Measurements from ENCODE around the gene ARGLU1. TPM values are rescaled to one million over a fixed set of nuclear protein-coding genes. Genes with fewer than 3 reads are reported as not detected.
"Not testable (repeated sequence)": the region's sequence is repeated elsewhere in the genome, so short reads cannot be mapped to it uniquely, and the experiment has no call there.

ARGLU1 gene, protein sequence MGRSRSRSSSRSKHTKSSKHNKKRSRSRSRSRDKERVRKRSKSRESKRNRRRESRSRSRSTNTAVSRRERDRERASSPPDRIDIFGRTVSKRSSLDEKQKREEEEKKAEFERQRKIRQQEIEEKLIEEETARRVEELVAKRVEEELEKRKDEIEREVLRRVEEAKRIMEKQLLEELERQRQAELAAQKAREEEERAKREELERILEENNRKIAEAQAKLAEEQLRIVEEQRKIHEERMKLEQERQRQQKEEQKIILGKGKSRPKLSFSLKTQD
- 63.4 and 89.4 TPM in 2 replicates for total RNA-seq (2014; rRNA removed; shearing (Covaris generic); ENCODE audit: low replicate concordance)

DNA sequence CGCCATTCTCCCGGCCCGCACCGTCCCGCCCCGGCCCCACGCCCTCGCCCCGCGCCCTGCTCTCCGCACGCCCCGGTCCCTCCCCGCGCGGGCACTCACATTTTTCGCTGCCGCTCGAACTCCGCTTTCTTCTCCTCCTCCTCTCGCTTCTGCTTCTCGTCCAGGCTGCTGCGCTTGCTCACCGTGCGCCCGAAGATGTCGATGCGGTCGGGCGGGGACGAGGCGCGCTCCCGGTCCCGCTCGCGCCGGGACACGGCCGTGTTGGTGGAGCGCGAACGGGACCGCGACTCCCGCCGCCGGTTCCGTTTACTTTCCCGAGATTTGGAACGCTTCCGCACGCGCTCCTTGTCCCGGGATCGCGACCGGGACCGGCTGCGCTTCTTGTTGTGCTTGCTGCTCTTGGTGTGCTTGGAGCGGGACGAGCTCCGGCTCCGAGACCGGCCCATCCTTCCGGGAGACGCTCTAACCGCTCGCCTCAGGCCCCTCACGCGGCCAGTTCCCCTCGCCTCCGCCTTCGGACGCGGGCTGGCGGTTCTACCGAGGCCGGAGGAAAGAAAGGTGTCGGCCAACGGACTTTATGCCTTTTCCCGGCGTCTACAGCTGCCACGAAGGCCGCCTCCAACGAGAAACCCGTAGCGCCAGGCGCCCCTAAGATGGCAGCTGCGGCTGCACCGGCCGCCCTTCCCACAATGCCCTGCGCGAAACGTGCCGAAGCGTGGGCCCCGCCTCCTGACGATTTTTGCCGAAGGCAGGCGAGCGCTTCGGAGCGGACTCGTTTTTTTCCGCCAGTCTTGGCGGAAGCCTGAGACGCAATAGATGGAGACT, at the start of gene ARGLU1:
TSS of gene ARGLU1 (minus strand) at position 664 of the 825 bp plus-strand sequence. CDS start at position 446, 218 bp downstream.
- H3K9me3 ChIP-seq: no peaks in the 10 kb centered on the region
- peaks cover 7% of the 10 kb centered on the region for H3K36me3 ChIP-seq
- H3K27me3 ChIP-seq: no peaks in the 10 kb centered on the region
- H3K4me3 ChIP-seq: peak within 1 kb of the TSS; percentile 96
- DNase-seq: peak; percentile 86

DNA sequence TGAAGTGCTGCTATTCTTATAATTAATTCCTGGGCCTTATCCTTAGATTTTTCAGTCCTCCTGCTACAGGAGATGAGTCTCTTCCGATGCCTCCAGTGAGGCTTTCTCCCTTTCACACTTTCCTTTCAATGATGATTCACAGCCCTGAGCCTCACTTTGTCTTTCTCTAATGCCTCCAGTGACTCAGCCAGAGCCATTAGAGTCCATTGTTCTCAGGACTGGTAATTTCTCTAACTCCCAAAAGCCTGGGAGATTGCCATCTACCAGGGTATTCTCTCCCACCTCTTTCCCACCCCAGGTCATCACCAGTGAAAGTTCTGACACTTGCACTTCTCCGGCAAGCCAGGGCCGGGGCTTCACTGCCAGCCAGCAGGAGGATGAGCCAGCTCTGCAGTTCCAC, 49.6 kb upstream of the ARGLU1 start:
- H3K36me3 ChIP-seq: no peaks in the 10 kb centered on the region

DNA sequence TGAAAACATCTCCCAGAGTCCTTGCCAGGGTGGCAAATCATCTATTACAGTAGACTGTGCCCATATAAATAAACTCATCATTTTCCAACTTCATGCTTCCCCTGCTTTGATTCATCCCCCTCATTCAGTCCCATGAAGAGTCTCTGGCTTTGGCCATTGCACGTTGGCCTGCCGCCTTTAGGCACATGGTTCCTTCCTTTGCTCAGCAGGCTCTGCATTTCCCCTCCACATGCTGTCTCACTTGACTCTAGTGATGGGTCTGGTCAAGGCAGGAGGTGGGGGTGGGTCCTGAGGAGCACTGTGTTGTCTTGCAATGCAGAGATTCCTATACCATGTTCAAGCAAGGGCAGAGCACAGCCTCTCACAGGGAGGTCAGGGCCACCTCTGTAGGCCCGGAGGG, 48.8 kb upstream of the ARGLU1 start:
- peak; percentile 78 for DNase-seq
- Histone ChIP-seq H3K36me3 (no peaks in the 10 kb centered on the region), H3K27me3 (peaks cover 11% of the 10 kb centered on the region)

More for the DNA sequence above, 49.6 kb upstream of the ARGLU1 start:
- no peaks in the 10 kb centered on the region for H3K9me3 ChIP-seq
- peaks cover 19% of the 10 kb centered on the region for H3K27me3 ChIP-seq
- H3K4me3 ChIP-seq: no peak overlapping the region
- DNase-seq: peak; percentile 48

DNA sequence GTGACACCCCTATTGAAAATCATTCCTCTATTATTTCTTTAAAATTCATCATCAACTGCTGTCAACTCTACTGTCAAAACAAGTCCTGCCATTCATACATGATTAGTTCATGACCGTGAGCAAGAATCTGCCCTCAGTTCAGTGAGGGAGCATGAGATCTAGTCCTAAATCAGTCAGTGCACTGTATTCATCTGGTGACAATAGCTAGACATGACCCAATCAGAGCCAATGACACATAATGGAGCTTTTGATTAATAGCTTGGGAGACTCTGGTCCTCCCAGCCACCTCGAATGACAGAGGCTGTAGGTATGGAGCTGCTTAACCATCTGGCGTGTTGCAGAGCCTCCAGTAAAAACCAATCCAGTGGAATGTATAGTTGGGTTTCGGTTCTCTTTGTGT, 46.9 kb upstream of the ARGLU1 start:
- Histone ChIP-seq H3K9me3 (peaks cover 3% of the 10 kb centered on the region; the same call in 1 of the 2 replicates), H3K27me3 (no peaks in the 10 kb centered on the region), H3K4me3 (no peak overlapping the region), H3K36me3 (no peaks in the 10 kb centered on the region)
- no peak for DNase-seq

More for the DNA sequence above, 48.8 kb upstream of the ARGLU1 start:
- no peak overlapping the region for H3K4me3 ChIP-seq
- H3K9me3 ChIP-seq: no peaks in the 10 kb centered on the region

DNA sequence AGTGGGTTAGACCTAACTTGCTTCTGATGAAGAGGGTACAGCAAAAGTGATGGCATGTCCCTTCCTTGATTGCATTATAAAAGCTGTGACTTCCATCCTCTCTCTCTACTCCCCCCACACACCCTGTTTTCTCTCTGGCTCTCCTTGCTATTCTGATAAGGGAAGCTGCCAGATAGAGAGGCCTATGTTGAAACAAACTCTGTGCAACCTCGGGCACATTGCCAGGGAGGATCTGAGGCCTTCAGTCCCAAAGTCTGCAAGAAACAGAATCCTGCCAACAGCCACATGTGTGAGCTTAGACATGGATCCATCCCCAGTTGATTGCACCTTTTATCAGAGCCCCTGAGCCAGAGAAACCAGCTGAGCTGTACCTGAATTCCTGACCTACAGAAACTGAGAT, 44.8 kb upstream of the ARGLU1 start:
- H3K36me3 ChIP-seq: no peaks in the 10 kb centered on the region
- no peak for DNase-seq

DNA sequence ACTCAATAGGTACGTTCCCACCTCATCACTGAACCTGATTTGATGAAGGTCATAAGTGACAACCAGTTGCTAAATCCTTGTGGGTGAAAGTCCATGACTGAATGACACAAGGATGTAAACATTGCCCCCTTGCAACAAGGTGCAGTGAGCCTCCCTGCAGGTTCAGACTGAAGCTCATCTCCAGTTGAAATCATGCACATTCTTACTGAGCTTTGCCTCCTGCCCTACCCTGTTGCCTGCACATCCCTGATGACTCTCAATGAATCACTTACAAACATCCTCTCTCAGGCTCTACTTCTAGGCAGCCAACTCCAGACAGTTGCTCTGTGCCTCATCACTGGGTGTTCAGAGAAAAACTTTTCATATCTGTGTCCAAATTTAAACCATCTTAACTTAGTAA, 42.5 kb upstream of the ARGLU1 start:
- DNase-seq: peak; percentile 37
- H3K36me3 ChIP-seq: no peaks in the 10 kb centered on the region
- no peaks in the 10 kb centered on the region for H3K27me3 ChIP-seq
- peaks cover 3% of the 10 kb centered on the region for H3K9me3 ChIP-seq
- no peak overlapping the region for H3K4me3 ChIP-seq

More for the DNA sequence above, 44.8 kb upstream of the ARGLU1 start:
- peaks cover 3% of the 10 kb centered on the region for H3K9me3 ChIP-seq
- no peak overlapping the region for H3K4me3 ChIP-seq
- H3K27me3 ChIP-seq: no peaks in the 10 kb centered on the region

DNA sequence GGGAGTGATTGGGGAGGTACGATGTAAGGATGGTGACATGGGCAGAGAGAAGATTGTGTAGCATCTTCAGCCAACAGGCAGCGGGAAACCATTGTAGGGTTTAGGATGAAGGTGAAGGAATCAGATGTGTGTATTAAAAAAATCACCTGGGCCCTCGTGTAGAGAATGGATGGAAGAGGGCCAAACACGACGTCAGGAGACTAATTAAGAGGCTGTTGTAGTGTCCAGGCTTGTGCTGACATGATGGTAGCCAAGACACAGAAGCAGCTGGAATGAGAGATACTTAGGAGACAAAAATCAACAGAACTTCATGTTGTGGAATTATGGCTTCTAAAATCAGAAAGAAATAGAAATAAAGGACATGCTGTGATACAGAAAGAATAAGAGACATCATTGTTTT, 41.2 kb upstream of the ARGLU1 start:
- no peaks in the 10 kb centered on the region for H3K27me3 ChIP-seq
- no peaks in the 10 kb centered on the region for H3K36me3 ChIP-seq
- DNase-seq: no peak
- H3K9me3 ChIP-seq: peaks cover 3% of the 10 kb centered on the region
- no peak overlapping the region for H3K4me3 ChIP-seq

DNA sequence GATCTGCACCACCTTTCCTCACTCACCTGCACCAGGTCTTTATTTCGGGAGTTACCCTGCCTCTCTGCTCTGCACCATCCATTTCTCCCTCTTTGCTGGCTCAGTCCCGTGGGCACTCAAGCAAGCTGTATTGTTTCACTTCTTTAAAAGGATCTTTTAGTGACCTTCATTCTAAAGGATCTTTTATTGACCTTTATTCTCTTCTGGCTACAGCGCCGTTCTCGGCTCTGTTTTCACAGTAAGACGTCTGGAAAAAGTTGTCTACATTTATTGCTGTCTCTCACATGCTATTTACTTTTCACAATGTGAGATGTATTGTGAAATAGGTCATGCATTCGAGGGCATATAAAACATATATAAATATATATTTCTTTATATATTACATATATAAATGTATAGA, 35.6 kb upstream of the ARGLU1 start:
- H3K9me3 ChIP-seq: no peaks in the 10 kb centered on the region; the same call in 1 of the 2 replicates
- no peak overlapping the region for H3K4me3 ChIP-seq
- no peaks in the 10 kb centered on the region for H3K36me3 ChIP-seq
- no peaks in the 10 kb centered on the region for H3K27me3 ChIP-seq
- no peak for DNase-seq

DNA sequence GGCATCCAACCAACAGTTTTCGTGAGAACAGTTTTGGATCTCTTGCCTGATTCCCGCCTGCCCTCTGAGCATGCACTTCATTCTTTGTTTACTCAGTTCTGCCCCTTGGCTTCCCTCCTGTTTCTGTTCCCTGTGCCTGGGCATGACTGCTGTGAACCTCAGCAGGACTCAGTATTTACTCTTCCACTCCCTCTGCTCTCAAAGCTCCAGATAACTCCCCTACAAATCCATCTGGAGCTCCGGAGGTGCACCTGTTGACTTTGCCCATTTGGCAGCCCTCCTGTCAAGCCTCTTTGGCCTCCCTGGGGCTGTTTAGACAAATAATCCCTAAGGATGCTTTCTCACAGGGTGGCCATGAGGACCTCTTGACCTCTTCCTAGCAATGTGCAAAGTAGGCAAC, 34.2 kb upstream of the ARGLU1 start:
- DNase-seq: no peak
- no peaks in the 10 kb centered on the region for H3K9me3 ChIP-seq
- no peaks in the 10 kb centered on the region for H3K27me3 ChIP-seq
- no peak overlapping the region for H3K4me3 ChIP-seq
- H3K36me3 ChIP-seq: no peaks in the 10 kb centered on the region

DNA sequence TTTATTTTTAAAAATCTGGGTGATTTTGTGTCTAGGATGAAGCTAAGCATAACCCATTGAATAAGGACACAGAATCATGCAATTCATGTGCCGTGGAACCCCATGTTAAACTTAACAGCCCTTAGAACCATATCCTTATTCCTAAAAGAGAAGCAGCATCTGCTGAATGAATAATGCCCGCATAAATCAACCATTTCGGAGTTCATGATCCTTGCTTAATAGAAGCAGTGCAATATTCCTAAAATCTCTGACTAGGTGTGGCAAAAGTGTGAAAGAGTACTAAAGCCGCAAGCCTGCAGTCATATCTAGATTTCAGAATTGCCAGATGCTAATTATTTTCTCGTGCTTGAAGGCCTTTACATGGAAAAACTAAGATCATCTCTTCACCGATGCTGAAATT, 33.6 kb upstream of the ARGLU1 start:
- Histone ChIP-seq H3K9me3 (no peaks in the 10 kb centered on the region), H3K36me3 (no peaks in the 10 kb centered on the region), H3K4me3 (no peak overlapping the region), H3K27me3 (no peaks in the 10 kb centered on the region)
- no peak for DNase-seq

DNA sequence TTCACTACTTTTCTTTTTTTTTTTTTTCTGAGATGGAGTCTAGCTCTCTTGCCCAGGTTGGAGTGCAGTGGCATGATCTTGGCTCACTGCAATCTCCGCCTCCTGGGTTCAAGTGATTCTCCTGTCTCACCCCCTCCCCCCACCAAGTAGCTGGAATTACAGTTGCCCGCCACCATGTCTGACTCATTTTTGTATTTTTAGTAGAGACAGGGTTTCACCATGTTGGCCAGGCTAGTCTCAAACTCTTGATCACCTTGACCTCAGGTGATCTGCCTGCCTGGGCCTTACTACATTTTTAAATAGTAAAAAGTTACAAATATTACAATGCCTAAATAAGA, 32.8 kb upstream of the ARGLU1 start:
- not testable (repeated sequence) for H3K27me3 ChIP-seq, H3K36me3 ChIP-seq, H3K4me3 ChIP-seq, DNase-seq, H3K9me3 ChIP-seq

DNA sequence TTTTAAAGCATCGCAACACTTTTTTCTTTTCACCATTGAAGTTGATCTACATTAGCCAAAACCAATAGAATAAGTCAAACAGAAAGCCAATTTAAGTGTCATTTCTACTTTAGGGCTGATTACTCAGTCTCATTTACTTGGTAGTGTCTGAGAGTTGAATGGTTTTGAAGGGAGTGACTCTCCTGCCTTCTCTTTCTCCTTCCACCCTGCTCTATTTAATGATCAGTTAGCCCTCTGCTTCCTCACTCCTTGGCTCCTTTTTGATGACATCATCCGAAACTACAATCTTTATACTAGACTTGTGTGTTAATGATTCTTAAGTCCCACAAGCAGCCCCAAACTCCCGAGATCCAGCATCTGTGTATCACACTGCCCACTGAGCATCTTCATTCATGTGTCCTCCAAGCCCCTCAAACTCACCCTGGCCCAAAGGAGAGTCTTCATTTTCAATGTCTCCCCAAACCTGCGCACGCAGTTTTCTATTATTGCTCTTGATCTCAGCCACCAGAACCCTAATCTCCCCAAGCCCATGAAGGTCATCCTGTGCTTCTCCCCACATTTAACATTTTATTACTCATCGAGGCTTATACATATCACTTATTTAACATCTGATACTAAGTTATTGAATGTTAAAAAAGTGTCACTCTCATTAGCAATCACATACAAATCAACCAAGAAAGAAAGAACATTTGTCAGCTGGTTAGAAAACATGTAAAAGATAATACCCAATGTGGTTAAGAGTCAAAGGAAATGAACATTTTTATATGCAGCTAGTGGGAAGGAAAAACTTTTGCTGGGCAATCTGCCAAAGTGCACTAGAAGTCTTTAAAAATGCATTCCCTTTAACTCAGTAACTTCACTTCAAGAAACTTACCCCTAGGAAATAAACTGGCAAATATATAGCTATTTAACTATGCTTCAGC, 32.2 kb upstream of the ARGLU1 start:
- no peaks in the 10 kb centered on the region for H3K9me3 ChIP-seq
- no peak overlapping the region for H3K4me3 ChIP-seq
- no peaks in the 10 kb centered on the region for H3K36me3 ChIP-seq
- H3K27me3 ChIP-seq: no peaks in the 10 kb centered on the region
- no peak for DNase-seq

DNA sequence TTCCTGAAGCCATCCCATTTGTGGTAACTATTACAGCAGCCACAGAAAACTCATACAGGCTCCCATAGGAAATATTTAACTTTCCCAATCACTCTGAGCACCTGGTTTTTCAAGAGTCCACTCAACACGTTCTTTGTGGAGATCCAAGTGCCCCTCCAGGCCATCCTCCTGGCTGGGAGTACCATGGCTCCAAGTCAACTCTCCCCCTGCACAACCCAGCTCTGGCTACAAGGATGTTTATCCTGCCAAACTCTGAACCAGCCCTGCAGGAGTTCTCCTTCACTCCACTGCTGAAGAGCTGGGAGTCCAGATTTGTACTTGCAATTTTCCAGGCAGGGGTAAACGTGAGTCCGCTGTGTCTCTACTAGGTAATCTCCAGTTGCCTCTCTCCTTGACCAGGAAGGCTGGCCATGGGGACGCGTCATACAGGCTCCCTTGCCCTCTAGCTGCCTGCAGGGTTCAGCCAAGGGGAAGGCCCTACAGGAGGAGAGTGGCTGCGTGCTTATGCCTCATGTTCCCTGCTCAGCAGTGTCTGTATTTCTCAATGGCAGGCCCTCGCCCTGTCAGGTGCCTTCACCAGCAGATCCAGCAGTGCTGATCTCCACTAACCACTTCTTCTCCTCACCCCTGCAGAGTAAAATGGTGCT, 29.9 kb upstream of the ARGLU1 start:
- Histone ChIP-seq H3K4me3 (no peak overlapping the region), H3K9me3 (no peaks in the 10 kb centered on the region), H3K27me3 (no peaks in the 10 kb centered on the region), H3K36me3 (no peaks in the 10 kb centered on the region)
- DNase-seq: no peak

DNA sequence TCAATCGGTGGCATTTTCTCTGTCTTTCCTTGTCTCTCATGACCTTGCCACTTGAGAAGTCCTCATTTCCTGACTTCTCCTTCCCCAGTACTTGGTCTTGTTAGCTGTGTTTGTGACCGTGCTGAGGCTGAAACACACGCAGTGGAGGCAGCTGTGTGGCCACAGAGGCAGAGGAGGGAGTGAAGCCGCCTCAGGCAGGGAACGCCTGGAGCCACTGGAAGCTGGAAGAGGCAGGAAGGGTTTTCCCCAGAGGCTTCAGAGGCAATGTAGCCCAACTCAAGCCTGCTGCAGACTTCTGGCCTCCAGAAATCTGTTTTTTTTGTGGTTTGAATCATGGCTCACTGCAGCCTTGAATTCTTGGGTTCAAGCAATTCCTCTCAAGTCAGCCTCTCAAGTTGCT, 29.2 kb upstream of the ARGLU1 start:
- Histone ChIP-seq H3K4me3 (no peak overlapping the region), H3K9me3 (no peaks in the 10 kb centered on the region), H3K27me3 (no peaks in the 10 kb centered on the region), H3K36me3 (no peaks in the 10 kb centered on the region)
- DNase-seq: no peak

DNA sequence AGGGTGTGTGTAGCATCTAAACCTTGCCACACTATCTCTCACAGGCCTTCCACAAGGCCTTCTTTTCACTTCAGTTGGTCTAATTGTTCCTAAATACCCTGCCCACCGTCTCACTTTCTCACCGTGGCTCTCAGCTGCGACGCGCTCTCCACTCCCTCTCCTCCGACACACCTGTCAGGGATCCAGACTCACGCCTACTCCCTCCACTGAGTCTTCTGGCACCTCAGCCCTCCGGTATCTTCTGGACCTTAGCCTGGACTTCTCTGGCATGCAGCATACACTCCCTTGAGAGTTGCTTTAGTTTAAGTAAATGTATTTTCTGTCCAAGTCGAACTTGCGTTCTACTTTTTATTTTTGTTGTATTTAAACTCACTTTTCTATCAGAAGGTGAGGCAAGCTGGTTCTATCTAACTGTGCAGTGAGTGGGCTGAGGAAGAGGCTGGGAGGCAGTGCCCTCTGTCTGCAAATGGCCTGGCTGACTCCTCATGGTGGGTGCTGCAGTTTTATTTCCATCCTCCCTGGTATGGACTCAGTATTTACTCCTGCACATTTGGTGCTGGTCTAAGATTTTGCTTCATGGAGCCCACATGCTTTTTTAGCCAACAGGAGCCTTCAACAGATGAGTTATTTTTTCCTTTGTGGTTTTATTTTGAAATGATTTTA, 28.5 kb upstream of the ARGLU1 start:
- Histone ChIP-seq H3K4me3 (no peak overlapping the region), H3K36me3 (no peaks in the 10 kb centered on the region), H3K9me3 (no peaks in the 10 kb centered on the region), H3K27me3 (no peaks in the 10 kb centered on the region)
- DNase-seq: no peak

DNA sequence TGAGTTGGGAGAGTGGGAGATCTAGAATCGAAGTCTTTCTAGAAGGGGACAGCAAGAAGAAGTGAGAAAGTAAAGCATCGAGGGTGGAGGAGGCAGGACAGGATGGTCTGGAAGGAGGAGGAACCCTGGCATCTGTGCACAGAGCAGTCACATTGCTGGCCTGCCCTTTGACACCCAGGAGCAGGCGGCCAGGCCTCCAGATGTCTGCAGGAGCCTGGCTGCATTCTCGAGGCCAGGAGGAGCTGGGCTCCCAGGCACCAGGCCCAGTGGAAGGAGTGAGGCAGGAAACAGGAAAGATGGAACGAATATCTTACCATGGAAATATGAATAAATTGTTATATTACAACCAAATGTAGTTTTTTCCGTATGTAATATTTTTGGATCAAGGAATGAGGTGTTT, 27.7 kb upstream of the ARGLU1 start:
- no peaks in the 10 kb centered on the region for H3K36me3 ChIP-seq
- no peak for DNase-seq
- no peaks in the 10 kb centered on the region for H3K27me3 ChIP-seq
- H3K9me3 ChIP-seq: no peaks in the 10 kb centered on the region
- H3K4me3 ChIP-seq: no peak overlapping the region

Data from MG63 (cell line).